Measurements from ENCODE around the gene ERO1B. TPM values are rescaled to one million over a fixed set of nuclear protein-coding genes. Genes with fewer than 3 reads are reported as not detected.
"Not testable (repeated sequence)": the region's sequence is repeated elsewhere in the genome, so short reads cannot be mapped to it uniquely, and the experiment has no call there.

Gene ERO1B
- total RNA-seq, 1 experiment from 2014 or later, result 3.8 TPM

DNA sequence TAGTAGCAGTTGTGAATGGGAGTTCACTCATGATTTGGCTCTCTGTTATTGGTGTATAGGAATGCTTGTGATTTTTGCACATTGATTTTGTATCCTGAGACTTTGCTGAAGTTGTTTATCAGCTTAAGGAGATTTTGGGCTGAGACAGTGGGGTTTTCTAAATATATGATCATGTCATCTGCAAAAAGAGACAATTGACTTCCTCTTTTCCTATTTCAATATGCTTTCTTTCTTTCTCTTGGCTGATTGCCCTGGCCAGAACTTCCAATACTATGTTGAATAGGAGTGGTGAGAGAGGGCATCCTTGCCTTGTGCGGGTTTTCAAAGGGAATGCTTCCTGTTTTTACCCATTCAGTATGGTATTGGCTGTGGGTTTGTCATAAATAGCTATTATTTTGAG is 93.7 kb downstream of the ERO1B start:
- not testable (repeated sequence) for DNase-seq (ENCODE audit: low read depth)

DNA sequence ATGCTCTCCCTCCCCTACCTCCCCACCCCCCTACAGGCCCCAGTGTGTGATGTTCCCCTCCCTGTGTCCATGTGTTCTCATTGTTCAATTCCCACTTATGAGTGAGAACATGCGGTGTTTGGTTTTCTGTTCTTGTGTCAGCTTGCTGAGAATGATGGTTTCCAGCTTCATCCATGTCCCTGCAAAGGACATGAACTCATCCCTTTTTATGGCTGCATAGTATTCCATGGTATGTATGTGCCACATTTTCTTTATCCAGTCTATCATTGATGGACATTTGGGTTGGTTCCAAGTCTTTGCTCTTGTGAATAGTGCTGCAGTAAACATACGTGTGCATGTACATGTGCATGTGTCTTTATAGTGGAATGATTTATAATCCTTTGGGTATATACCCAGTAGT is 95.3 kb downstream of the ERO1B start:
- DNase-seq (ENCODE audit: low read depth), result not testable (repeated sequence)

DNA sequence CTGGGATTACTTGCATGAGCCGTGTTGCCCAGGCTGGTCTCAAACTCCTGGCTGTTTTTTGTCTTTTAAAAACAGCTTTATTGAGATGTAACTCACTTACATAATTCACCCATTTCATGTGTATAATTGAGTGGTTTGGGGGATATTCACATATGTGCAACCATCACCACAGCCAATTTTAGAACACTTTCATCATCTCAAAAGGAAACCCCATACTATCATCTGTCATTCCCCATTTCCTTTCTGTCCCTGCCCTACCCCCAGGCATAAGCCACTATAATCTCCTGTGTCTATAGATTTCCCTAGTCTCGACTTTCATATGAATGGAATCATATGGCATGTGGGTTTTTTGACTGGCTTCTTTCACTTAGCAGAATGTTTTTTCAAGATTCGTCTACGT is 96.1 kb downstream of the ERO1B start:
- DNase-seq (ENCODE audit: low read depth), result no peak

DNA sequence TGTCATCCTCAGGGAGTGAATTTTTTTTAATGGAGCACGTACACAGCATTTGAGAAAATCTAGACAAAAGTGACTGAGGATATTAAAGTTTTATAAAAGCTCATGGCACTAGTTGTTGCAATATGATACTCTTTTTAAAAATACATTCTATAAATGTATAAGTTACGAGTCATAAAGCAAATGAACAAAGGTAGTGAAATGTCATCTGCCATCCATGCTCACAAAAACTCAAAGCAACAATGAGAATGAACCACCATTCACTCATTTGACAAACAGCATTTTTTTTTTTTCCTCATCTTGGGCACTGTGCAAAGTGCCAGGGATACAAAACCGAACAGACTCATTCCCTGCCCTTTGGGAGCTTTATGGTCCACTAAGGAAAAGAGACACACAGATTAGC is 100.7 kb downstream of the ERO1B start:
- no peak for DNase-seq (ENCODE audit: low read depth)

DNA sequence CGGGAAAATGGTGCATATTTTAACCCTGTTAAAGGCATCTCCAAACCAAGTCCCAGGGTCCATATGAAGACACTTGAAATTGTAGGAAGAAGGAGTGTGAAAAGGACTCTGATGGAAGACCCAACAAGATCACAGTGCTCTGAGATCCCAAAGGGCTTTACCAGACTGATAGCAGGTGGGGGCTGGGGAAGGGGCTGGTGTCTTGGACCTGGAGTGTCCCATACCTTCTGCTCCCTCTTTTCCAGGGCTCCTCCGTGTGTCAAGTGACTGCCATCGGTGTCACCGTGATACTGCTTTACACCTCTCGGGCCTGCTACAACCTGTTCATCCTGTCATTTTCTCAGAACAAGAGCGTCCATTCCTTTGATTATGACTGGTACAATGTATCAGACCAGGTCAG is 102.1 kb downstream of the ERO1B start:
- no peak for DNase-seq (ENCODE audit: low read depth)

DNA sequence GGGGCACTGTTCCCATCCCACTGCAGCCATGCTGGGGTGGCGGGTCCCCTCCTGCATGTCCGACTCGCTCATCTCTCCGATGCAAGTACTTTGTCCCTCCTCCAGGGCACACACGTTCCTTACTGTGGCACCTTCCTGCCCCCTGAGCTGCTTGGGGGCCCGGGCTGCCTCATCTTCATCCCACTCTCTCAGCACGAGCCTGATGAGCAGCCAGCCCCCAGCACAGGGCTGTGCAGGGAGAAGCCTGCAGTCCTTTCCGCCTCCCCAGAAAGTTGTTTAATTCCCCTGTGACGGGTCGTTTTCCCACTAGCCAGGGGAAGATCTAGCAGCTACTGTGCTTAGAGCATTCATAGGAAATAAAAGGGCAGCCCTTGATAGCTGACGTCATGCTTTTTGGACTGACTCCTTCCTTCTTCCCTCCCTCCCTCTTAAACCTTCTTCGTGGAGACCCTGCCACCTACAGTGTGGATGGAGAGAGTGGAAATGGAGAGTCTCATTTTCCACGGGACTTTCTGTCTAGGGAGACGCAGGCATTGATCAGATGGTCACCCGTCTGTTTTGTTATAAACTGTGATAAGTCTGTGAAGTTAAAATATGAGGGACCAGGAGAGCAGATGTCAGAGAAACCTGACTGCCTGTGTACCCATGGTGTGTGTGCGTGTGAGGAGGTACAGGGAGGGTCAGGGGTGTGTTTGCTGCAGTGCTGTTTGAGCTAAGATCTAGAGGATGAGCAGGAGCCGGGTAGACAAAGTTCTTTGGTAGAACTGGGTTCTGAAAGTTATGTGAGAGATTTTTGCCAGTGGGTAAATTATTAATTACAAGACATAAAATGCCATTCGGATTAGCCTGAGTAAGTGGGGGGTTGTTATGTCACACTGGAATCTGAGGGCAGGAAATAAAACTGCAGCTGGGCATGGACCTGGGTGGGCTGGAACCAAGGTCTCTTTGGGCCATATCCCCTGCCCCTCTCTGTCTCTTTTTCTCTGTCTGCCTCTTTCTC is 105.1 kb downstream of the ERO1B start:
- DNase-seq (ENCODE audit: low read depth), result no peak

DNA sequence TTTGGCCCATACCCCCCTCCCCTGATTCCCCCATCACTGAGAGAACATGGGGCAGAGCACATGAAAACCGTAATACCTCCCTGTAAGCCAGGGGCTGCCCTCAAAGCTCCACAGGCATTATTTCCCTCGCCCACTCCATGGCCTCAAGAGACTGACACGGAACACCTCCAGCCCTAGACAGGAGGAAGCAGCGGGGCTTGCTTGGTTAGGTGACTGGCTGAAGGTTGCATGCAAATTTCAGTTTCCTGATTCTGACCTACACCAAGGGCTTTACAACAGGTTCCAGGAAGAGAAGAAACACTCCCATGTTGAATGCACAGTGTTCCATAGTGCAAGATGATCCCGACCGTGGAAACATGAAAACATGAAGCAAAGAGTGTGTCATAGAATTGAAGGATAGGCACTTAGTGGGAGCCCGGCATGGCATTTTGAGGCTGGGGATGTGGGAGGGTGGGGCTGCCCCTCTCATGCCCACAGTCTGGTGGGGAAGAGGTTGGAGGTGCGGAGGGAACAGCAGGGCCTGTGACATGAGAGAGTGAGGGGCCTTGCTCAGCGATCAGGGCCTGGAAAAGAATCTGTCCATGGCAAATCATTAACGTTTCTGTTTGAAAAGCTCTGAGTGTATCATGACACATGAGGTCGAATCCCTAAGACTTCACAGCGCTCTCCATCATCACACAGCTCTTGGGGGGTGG is 106.0 kb downstream of the ERO1B start:
- DNase-seq (ENCODE audit: low read depth), result no peak

DNA sequence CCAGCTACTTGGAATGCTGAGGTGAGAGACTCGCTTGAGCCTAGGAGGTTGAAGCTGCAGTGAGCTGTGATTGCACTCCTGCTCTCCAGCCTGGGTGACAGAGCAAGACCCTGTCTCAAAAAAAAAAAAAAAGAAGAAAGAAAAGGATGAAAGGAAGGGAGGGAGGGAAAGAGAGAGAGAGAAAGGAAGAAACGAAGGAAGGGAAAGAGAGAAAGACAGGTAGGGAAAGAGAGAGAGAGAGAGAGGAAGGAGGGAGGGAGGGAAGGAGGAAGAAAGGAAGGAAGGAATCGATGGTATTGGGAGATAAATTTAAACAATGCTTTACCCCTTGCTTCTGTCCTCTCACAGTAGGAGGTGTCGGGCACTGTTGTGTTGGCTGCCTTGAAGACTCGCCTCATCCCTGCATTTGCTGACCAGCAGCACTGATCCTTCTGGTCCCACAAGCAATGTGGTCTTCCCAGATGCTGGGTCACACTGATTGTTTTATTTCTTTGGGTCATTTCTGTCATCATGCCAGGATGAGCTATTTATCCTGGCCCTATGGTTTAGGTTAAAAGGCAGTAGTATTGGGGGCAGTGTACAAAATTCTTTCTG is 108.5 kb downstream of the ERO1B start:
- no peak for DNase-seq (ENCODE audit: low read depth)

DNA sequence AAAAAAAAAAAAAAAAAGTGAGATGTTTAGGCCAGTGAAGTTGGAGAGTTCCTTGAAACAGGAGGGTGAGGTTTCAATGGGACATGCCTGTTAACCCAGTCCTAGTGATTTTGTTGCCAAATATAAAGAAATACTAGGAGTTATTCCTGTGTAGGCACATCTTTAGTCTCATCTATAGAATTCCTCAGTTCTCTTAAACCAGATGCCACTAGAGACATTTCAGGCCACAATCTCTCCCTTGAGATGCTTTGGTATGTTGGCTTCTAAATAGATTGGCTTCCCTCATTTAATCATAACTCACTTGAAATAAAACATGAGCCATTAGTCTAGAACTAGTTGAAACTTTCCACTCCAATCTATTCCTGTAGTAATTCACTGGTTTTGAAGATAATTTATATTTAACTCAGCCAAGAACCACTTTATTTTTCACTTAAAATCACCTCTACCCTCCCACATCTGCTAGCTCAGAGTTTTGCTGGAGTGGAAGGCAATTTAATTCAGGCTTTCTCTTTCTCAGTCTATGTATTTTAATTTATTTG is 109.6 kb downstream of the ERO1B start:
- no peak for DNase-seq (ENCODE audit: low read depth)

DNA sequence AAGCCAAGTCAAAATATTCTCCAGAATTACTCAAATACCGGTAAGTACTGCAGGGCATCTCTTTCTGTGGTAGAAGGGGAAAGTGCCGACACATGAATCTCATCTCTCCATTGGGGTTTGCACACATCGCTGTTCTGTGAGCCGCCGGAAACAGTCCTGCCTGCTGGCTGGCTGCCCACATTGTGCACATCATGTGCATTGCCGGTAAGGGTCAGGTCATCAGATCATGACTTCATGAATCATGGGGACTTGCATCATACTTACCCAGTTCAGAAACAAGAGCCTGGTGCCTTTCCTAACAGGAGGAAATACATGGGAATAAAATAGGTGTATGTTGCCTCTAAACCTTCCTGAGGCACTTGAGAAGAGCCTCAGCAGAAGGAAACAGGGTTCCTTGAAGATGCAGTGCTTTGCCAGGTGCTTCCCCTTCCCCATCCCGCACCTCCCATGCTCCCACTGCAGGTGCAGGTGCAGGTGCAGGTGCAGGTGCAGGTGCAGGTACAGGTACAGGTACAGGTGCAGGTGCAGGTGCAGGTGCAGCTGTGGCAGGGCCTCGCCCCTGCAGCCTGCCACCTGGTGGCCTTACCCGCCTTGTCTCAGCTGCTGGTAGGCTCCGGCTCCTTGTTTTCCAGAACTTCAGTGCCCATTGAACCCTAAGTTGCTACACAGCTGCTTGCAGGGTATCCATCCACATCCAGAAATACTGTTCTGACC is 112.9 kb downstream of the ERO1B start:
- DNase-seq (ENCODE audit: low read depth), result peak; percentile 72

DNA sequence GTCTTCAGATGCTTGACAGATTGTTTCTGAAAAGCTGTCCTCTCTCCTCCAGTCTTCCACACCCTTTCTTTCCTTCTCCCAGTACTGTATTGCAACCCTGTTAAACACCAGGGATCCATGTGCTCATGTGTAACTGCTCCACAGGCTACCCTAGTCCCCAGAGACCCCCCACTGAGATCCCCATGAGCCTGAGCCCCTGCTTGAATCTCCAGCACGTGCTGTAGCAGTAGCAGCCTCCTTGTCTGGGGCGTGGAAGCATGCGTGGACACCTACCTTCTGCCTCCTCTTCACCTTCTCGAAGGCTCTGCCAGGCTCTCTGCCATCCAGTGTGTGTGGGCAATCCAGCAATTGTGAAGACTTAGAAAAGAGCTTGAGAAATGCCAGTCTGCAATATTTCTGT is 114.2 kb downstream of the ERO1B start:
- no peak for DNase-seq (ENCODE audit: low read depth)

DNA sequence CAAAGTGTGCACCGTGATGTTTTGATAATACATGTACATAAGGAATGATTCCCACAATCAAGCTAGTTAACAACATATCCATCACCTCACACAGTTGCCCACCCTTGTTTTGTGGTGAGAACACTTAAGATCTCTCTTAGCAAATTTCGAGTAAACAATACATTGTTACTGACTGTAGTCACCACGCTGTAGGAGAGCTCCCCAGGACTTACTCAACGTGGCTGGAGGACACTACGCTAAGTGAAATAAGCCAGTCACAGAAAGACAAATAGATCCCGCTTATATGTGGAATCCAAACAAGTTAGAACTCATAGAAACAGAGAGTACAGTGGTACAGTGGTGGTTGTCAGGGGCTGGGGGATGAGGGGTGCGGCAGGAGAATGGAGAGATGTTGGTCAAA is 114.6 kb downstream of the ERO1B start:
- DNase-seq (ENCODE audit: low read depth), result no peak

DNA sequence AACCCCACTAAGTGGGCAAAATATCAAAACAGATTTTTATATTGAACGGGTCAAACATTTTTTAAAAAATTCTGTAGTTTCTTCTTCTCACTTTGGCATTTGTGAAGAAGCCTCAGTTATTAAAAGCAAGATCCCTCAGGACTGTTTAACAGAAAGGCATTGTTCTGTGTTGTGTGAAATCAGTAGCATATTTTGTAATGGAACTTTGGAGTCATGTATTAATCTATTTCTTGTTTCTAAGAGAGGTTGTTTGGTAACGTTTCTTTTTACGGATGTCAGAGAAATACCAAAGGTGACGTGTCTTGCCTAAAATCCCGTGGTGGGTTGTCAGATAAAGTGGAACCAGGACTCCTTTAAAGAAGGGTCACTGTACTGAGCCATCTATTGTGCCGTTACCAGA is 115.7 kb downstream of the ERO1B start:
- DNase-seq (ENCODE audit: low read depth), result no peak

Other genes with a start within 250 kb of the ERO1B start
- 50.9 and 60.2 TPM in 2 replicates for gene NID1, start 216.9 kb downstream of the ERO1B start, total RNA-seq (2014; rRNA removed; shearing (Covaris generic))
- 6.6 and 8.2 TPM in 2 replicates for gene GPR137B, start 139.4 kb downstream of the ERO1B start, total RNA-seq (2014; rRNA removed; shearing (Covaris generic))
- 0.49 and 1.7 TPM in 2 replicates for gene EDARADD, start 112.3 kb upstream of the ERO1B start, total RNA-seq (2014; rRNA removed; shearing (Covaris generic))
- 47.6 and 48.0 TPM in 2 replicates for gene LGALS8, start 242.0 kb upstream of the ERO1B start, total RNA-seq (2014; rRNA removed; shearing (Covaris generic))